GM21825 (cell line): ENCODE results near the gene UBE2I.

Experiments
- ATAC-seq: cut with Tn5 transposase; IDR thresholded peaks from one replicate; pipeline ENCODE4 v1.9.1; 2021; ENCODE audit warnings: mild to moderate bottlenecking, moderate library complexity; ENCODE audit not compliant: unreplicated experiment

UBE2I gene

DNA sequence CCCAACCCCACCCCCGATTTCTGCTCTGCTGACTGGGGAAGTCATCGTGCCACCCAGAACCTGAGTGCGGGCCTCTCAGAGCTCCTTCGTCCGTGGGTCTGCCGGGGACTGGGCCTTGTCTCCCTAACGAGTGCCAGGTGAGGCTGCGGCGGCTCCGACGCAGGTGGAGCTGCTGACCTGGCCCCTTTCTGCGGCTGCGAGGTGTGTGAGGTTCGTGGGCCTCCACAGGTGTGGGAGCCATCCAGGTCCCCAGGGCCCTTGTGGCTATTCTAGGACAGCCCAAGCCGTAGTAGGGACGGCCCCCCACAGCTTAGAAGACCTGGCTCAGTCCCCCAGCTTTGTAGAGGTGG is 3.0 kb downstream of the UBE2I start:
- ATAC-seq: no peak

DNA sequence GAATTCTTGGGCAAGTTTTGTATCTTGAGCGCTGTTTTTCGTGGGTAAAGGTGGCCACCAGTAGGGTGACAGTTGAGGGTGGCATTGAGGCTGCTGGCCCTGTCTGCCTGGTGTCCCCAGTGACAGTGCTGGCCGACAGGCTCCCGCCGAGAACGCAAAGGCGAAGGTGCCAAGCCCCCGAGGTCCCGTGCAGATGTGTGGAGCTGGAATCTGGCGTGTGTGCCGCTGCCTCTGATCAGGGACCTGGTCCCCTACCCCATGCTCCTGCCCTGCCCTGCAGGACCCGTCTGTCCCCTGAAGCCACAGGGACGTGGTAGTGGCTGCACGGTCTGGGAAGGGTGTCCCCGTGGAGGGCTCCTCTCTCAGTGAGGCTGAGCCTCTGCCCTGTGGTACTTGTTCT is 3.5 kb downstream of the UBE2I start:
- ATAC-seq: no peak

- no peak for ATAC-seq
Observed at GRCh38 chr16:1313721-1314369, 4.4 kb downstream of the UBE2I start.

GRCh38 chr16:1314399-1315068 is 5.1 kb downstream of the UBE2I start:
- ATAC-seq: no peak

DNA sequence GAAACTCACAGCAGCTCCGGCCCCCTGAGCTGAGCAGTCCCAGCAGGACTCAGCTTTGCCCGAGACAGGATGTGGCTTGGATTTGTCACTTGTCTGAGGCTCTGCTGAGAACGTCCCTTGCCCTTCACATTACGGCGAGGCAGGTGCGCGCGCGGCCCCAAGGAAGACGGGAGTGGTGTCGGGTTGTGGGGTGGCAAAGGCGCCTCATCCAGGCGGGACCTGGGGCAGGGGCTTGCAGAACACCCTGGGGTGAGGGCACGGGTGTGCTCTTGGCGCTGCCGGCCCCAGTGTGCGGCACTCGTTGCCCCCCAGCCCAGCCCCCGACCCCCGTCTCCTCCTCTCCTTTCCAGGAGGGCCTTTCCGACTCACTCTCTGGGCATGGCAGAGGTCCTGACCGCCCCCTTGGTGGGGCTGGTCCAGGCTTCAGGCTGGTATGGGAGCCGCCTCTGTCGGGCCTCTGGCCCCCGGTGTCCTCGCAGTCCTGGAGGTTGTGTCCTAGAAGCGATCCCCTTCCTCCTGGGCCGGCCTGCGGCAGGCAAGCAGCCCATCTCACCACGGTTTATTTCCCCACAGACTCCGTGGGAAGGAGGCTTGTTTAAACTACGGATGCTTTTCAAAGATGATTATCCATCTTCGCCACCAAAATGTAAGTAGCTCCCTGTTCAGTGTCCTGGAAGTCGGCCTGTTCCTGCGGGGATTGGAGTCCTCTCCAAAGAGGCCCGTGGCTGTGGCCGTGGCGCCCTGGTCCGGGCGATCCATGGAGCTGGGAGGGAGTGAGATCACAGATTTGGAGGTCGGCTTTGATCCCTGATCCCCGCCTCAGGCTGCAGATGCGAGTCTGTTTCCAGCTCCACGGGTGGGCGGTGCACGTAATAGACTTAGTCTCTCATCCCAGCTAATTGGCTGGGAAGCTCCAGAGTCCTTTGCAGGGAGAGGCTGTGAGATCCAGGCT is 5.9 kb downstream of the UBE2I start:
- no peak for ATAC-seq

DNA sequence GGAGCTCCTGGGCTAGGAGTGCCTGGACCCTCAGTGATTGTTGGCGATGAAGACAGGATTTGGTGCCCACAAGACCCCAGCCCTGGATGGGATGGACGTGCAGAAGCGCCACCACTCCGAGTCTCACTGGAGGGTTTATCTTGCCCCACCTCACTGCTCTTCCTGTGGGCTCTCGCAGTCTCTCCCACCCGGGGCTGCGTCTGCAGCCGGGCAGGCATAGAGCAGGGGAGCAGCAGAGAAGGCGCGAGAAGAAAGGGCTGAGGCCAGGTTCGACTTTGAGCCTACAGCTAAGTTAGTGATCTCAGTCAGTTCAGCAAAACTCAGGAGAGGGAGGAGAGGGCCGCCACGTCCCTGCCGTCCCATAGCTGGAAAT is 6.6 kb downstream of the UBE2I start:
- no peak for ATAC-seq

DNA sequence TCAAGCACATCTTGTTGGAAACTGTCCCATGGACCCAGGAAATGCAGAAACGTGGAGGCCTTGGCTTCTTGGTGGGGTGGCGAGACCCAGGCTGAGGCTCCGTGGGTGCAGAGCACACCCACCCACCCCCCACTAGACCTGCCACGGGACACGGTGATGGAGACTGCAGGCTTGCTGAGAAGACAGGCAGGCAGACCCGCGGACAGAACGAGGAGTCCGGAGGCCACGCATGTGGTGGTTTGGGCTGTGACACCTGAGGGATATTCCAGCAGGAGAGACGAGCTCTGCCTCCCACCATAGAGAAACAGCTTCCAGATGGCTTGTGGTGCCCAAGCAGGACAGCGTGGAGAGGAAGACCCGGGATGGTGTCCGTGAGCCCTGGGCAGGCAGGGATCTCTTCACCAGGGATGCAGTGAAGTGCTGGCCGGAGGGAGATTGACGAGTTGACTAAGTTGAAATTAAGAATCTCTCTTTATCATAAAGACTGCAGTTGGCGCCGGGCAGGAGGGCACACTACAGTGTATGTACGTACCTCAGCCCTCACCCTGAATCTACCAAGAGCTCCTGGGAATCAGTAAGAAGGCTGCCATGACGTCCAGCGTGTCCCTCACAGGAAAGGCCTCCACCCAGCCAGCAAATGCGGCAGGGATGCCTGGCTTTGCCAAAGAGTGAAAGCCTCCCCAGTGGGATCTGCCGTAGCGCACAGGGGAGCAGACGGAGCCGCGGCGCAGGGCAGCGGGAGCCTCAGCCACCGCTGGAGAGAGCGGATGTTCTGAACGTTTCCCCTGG is 8.2 kb downstream of the UBE2I start:
- no peak for ATAC-seq

DNA sequence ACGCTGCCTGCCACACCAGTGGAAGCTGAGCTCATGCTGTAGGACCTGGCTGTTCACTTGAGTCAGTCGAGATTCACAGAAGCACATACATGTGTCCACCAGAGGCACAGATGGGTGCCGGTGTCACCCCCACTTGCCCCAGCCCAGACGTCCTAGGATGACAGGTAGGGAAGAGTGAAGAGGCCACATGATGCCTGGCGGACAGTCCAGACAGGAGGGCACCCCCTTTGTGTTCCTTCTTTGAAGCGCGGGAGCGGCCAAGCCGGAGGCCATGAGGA is 8.8 kb downstream of the UBE2I start:
- ATAC-seq: no peak

DNA sequence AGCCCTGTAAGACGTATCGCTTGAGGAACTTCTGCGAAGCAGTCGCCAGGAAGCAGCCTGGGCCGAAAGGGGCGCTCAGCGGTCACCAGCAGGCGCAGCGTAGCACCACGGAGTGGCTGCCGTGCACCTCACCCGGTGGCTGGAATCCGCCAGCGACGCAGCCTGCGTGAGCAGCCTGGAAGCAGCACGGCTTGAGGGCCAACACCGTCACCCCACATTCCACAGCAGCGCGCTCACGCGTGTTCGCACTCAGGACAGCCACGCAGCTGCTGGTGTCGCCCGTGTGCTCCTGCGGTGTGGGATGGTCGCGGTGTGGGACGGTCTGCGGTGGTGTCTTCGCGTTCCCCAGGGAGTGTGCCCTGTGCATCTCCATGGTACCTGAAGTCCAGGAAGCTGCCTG is 9.6 kb downstream of the UBE2I start:
- ATAC-seq: no peak

- ATAC-seq: no peak
Observed at GRCh38 chr16:1320097-1320496, 10.7 kb downstream of the UBE2I start.

DNA sequence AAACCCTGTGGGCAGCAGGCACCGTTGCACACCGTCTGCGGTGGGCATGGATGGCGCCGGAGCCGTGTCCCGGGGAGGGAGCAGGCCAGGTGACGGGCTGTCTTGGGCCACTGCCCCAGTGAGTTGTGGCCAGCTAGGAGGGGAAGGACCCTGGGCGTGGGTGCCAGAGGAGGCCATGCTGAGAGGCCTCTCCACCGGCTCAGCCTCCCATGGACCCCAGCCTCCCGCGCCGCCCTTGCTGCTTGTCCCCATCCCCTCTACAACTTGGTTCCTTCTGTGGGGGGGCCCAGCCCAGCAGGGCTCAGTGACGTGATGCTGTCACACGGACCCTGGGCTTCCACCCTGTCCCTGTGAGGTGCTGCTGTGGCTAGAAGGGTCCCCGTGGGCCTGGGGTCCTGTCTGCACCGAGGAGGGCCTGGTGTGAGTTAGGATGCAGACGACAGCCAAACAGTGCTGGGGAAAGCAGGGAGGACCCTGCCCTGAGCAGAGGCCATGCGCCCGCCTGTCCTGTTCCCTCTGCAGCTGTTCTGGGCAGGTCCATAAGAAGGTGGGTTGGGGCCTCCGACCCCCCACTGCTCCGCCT is 11.3 kb downstream of the UBE2I start:
- no peak for ATAC-seq

DNA sequence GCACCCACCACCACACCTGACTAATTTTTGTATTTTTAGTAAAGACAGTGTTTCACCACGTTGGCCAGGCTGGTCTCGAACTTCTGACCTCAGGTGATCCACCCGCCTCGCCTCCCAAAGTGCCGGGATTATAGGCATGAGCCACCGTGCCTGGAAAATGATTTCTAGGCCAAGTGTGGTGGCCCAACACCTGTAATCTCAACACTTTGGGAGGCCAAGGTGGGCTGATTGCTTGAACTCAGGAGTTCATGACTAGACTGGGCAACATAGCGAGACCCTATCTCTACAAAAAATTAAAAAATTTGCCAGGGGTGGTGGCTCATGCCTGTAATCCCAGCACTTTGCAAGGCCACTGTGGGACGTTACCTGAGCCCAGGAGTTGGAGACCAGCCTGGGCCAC is 13.0 kb downstream of the UBE2I start:
- no peak for ATAC-seq

DNA sequence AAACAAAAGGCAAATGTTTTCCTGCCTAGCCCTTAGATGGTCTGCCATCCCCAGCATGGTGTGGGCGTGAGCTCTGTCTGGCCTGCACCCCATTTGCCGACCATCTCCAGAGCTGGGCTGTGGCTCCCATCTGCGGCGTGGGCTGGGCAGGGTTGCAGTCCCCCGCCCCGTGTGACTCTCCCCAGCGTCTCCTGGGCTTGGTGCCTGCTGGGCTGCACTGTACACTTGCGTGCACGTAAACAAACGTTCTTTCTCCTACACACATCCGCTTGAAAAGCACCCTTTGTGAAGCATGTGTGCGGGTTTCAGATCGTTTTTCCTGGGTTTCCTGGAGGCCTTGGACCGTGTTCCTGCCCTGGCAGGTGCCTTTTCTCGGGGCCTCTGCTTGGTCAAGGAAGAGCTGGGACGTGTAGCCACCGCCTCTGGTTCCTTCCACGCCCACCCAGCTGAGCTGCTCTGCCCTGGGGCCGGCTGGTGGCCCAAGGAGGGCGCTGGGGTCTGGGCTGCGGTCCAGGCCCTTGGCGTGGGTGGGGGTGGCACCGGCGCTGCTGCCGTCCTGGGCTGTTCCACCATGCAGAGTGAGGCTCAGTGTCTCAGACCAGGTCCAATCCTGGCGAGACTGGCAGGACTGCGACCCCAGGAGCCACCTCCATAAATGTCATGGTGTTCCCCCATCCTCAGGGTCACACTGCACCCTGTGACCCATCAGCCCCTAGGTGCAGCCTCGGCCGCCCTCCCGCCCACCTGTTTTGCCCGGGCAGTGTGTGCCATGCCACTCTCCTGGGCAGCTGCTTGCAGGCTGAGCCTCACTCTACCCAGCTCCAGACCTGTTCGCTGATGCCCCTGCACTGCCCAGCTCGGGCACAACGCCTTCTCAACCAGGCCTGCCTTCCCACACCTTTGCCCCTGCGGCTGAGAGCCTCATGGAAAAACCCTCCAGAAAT is 14.1 kb downstream of the UBE2I start:
- no peak for ATAC-seq

DNA sequence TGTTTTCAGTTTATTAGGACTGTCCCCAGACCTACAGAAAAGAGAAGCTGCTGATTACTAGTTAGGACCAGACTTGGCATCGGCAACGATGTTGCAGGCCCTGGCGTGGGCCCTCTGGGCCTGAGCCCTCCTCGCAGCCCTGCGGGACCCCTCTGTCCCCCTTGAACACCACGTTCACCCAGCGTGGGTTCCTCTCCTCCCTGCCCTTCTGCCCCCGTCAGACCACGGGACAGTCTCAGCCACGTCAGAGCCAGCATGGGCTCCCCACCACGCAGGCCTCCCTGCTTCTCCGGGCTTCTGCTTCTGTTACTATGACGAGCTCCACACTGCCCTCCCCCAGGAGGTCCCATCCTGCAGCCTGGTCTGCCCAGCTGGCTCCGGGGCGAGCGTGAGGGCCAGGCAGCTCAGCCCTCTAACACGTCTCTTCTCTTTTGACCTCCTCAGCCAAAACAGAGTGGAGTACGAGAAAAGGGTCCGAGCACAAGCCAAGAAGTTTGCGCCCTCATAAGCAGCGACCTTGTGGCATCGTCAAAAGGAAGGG is 14.9 kb downstream of the UBE2I start:
- ATAC-seq: no peak

DNA sequence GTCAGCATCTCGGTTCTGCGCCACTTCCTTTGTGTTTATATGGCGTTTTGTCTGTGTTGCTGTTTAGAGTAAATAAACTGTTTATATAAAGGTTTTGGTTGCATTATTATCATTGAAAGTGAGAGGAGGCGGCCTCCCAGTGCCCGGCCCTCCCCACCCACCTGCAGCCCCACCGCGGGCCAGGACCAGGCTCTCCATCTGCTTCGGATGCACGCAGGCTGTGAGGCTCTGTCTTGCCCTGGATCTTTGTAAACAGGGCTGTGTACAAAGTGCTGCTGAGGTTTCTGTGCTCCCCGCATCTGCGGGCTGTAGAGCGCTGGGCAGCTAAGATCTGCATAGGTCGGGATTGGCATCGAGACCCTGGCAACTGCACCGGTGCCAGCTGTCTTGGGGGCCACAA is 15.8 kb downstream of the UBE2I start:
- ATAC-seq: no peak

DNA sequence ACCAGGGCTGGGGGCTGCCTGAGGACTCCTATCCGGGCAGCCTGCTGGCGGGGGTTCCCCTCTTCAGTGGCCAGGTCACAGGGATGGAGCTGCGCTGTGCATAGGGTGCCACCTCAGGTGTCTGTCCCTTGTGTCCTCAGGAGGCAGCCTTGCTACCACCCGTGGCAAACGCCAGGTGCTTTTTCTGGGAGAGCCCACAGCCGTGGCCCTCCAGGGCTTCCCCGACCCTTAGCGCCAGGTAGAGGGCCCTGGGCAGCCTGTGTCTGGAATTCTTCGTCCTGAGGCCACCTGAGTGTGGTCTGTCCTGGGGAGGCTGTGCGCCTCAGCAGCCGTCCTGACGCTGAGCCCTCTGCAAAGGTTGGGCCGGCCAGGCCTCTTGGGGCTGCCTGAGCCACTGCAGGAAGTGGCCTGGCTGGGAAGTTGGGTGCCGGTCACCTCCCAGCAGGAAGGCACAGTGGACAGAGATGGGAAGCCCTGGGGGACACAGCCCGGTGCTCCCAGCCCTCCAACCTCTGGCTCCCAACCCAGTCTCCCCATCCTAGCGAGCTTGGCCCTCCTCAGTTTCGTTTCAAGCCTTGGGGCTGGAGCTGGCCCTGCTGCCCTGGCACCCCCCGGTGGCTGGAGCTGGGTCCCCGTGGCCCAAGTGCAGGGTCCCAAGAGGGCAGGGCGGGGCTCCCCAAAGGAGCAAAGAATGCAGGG is 16.4 kb downstream of the UBE2I start:
- ATAC-seq: no peak

GRCh38 chr16:1326391-1326790 is 17.0 kb downstream of the UBE2I start:
- no peak for ATAC-seq

- ATAC-seq: no peak
Observed at GRCh38 chr16:1326946-1327618, 17.6 kb downstream of the UBE2I start.

GRCh38 chr16:1327619-1327947 is 18.1 kb downstream of the UBE2I start:
- ATAC-seq: no peak
